Measurements from ENCODE around the gene NOC2L.

Gene NOC2L

DNA sequence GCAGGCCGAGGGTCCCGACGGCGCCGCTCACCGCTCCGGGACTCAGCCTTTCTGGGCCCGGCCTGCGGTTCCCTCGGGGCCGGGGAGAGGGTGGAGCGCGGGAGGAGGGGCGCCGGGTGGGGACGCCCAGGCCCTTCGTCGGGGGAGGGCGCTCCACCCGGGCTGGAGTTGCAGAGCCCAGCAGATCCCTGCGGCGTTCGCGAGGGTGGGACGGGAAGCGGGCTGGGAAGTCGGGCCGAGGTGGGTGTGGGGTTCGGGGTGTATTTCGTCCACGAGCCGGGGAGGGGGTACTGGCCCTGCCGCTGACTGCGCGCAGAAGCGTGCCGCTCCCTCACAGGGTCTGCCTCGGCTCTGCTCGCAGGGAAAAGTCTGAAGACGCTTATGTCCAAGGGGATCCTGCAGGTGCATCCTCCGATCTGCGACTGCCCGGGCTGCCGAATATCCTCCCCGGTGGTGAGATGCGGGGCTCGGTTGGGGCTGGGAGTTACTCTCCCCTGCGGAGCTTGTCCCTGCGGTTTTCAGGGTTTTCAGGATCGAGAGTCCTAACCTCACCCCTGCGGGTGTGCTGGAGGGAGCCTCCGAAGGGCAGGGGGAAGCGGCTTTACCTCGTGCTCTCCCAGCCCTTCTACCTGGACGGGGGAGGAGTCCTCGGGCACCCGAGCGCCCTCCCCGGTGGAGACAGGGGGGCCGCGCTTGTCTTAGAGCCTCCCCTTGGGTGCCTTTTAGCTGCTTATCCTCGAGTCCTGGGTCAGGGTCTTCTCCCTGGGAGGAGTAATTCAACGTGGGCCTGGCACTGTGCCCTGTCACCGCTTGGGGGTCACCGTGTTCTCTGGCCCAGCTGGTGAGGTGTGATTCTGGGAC, 33.3 kb downstream of the NOC2L start:
- Histone ChIP-seq H4K20me1 (ENCODE audit: insufficient read depth, low read length) (no peaks in the 10 kb centered on the region), H3K9me2 (ENCODE audit: low read depth, low read length) (no peaks in the 10 kb centered on the region), H3K27ac (ENCODE audit: low read depth, low read length, poor library complexity, severe bottlenecking) (no peak overlapping the region), H3K9ac (ENCODE audit: low read length) (no peak overlapping the region), H3K4me3 (ENCODE audit: low read depth, low read length, poor library complexity, severe bottlenecking) (no peak overlapping the region), H3K79me2 (ENCODE audit: insufficient read depth, low read length) (no peaks in the 10 kb centered on the region), H3K36me3 (ENCODE audit: insufficient read depth, low read length) (no peaks in the 10 kb centered on the region), H3K4me1 (ENCODE audit: insufficient read depth, low read length, severe bottlenecking) (no peaks in the 10 kb centered on the region), H3K4me2 (ENCODE audit: low read length) (no peak overlapping the region), H3K9me3 (ENCODE audit: low read length) (no peaks in the 10 kb centered on the region), H3F3A (ENCODE audit: insufficient read depth, low read length) (no peaks in the 10 kb centered on the region), H2AFZ (ENCODE audit: low read length) (no peak overlapping the region), H3K27me3 (ENCODE audit: insufficient read depth, low read length) (peaks cover 10% of the 10 kb centered on the region; the same call in 1 of the 2 replicates)
- TF ChIP-seq, protein P1, sequence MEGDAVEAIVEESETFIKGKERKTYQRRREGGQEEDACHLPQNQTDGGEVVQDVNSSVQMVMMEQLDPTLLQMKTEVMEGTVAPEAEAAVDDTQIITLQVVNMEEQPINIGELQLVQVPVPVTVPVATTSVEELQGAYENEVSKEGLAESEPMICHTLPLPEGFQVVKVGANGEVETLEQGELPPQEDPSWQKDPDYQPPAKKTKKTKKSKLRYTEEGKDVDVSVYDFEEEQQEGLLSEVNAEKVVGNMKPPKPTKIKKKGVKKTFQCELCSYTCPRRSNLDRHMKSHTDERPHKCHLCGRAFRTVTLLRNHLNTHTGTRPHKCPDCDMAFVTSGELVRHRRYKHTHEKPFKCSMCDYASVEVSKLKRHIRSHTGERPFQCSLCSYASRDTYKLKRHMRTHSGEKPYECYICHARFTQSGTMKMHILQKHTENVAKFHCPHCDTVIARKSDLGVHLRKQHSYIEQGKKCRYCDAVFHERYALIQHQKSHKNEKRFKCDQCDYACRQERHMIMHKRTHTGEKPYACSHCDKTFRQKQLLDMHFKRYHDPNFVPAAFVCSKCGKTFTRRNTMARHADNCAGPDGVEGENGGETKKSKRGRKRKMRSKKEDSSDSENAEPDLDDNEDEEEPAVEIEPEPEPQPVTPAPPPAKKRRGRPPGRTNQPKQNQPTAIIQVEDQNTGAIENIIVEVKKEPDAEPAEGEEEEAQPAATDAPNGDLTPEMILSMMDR (IDR thresholded peaks at IDR 0.05; ENCODE audit: low read length), result no peak
- TF ChIP-seq EZH2 (IDR thresholded peaks at IDR 0.05; ENCODE audit: borderline replicate concordance, low read length), result no peak

DNA sequence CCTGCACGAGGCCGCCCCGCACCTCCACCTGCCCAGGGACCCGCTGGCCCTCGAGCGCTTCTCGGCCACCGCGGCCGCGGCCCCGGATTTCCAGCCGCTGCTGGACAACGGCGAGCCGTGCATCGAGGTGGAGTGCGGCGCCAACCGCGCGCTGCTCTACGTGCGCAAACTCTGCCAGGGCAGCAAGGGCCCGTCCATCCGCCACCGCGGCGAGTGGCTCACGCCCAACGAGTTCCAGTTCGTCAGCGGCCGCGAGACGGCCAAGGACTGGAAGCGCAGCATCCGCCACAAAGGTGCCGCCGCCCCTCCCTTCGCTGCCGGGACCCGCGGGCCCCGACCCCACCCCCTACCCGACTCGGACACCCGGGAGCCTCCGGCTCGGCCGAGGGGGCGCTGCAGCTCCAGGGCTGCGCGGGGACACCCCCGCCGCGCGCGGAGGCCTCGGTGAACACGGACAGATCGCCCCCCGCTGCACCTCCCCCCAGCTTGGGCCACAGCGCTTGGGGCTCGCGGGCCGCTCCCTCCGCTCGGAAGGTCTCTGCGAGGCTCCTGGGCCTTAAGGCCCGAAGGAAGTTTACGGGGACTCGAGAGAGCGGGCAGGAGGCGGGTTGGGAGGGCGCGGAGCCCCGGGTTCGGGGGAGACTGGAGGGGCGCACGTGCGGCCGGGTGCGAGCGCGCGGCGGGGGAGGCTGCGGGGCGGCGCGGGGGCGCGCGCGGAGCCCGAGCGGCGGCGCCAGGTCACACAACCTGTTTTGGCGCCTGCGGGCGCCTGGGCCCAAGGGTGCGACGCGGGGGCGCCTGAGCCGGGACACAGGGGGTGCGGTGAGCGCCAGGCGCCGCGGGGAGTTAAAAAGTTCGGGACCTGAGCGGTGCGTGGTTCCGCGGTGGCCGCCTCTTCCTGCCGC, 34.1 kb downstream of the NOC2L start:
- no peak overlapping the region for H2AFZ ChIP-seq (ENCODE audit: low read length)
- no peak overlapping the region for H3K9ac ChIP-seq (ENCODE audit: low read length)
- H3K27me3 ChIP-seq (ENCODE audit: insufficient read depth, low read length), result peaks cover 10% of the 10 kb centered on the region; the same call in 1 of the 2 replicates

DNA sequence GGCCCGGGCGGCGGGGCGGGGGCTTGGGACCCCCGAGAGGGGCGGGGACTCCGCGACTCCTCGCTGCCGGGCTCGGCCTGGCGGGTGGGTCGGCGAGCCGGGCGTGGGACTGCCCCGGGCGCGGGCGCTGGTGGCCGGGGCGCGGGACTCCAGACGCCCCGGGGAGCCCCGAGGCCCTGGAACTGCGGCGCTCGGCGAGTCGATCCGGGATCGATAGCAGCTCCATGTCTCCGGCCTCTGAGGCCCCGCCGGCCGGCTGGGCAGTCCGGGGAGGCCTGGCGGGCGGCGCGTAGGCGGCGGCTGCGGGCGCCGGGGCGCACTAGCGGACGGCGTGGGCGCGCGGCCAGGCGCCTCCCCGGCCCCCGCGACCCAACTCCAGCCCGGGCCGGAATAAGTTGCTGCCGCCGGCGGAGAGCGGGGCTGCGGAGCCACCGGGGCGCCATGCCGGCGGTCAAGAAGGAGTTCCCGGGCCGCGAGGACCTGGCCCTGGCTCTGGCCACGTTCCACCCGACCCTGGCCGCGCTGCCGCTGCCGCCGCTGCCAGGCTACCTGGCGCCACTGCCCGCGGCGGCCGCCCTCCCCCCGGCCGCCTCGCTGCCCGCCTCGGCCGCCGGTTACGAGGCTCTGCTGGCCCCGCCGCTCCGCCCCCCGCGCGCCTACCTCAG, 34.9 kb downstream of the NOC2L start:
- no peak for TF ChIP-seq EZH2 (IDR thresholded peaks at IDR 0.05; ENCODE audit: borderline replicate concordance, low read length)
- TF ChIP-seq, protein P1 (IDR thresholded peaks at IDR 0.05; ENCODE audit: low read length), result no peak
- Histone ChIP-seq H3K9me3 (ENCODE audit: low read length) (no peaks in the 10 kb centered on the region), H2AFZ (ENCODE audit: low read length) (no peak overlapping the region), H3K79me2 (ENCODE audit: insufficient read depth, low read length) (no peaks in the 10 kb centered on the region), H3K27me3 (ENCODE audit: insufficient read depth, low read length) (peaks cover 10% of the 10 kb centered on the region; the same call in 1 of the 2 replicates), H3K4me2 (ENCODE audit: low read length) (peak overlapping the region; percentile 16; the same call in 1 of the 2 replicates), H3K9me2 (ENCODE audit: low read depth, low read length) (no peaks in the 10 kb centered on the region), H3K27ac (ENCODE audit: low read depth, low read length, poor library complexity, severe bottlenecking) (no peak overlapping the region), H3K4me1 (ENCODE audit: insufficient read depth, low read length, severe bottlenecking) (no peaks in the 10 kb centered on the region), H4K20me1 (ENCODE audit: insufficient read depth, low read length) (no peaks in the 10 kb centered on the region), H3K36me3 (ENCODE audit: insufficient read depth, low read length) (no peaks in the 10 kb centered on the region), H3K9ac (ENCODE audit: low read length) (no peak overlapping the region), H3K4me3 (ENCODE audit: low read depth, low read length, poor library complexity, severe bottlenecking) (no peak overlapping the region), H3F3A (ENCODE audit: insufficient read depth, low read length) (no peaks in the 10 kb centered on the region)

More for the DNA sequence above, 34.1 kb downstream of the NOC2L start:
- no peak overlapping the region for H3K4me2 ChIP-seq (ENCODE audit: low read length)
- H3F3A ChIP-seq (ENCODE audit: insufficient read depth, low read length), result no peaks in the 10 kb centered on the region
- no peak overlapping the region for H3K27ac ChIP-seq (ENCODE audit: low read depth, low read length, poor library complexity, severe bottlenecking)
- H3K36me3 ChIP-seq (ENCODE audit: insufficient read depth, low read length), result no peaks in the 10 kb centered on the region
- no peaks in the 10 kb centered on the region for H3K9me2 ChIP-seq (ENCODE audit: low read depth, low read length)
- no peak overlapping the region for H3K4me3 ChIP-seq (ENCODE audit: low read depth, low read length, poor library complexity, severe bottlenecking)
- H3K79me2 ChIP-seq (ENCODE audit: insufficient read depth, low read length), result no peaks in the 10 kb centered on the region
- H3K4me1 ChIP-seq (ENCODE audit: insufficient read depth, low read length, severe bottlenecking), result no peaks in the 10 kb centered on the region
- H4K20me1 ChIP-seq (ENCODE audit: insufficient read depth, low read length), result no peaks in the 10 kb centered on the region
- TF ChIP-seq, protein P1 (IDR thresholded peaks at IDR 0.05; ENCODE audit: low read length), result no peak
- TF ChIP-seq EZH2 (IDR thresholded peaks at IDR 0.05; ENCODE audit: borderline replicate concordance, low read length), result no peak
- H3K9me3 ChIP-seq (ENCODE audit: low read length), result no peaks in the 10 kb centered on the region

Measured in OCI-LY1 (cell line).